Measurements from ENCODE around the gene TTC34. TPM values are rescaled to one million over a fixed set of nuclear protein-coding genes. Genes with fewer than 3 reads are reported as not detected.

TTC34 gene
- total and polyA plus RNA-seq, 7 donors, result 0.01 to 0.15 (median 0.04) TPM

GRCh38 chr1:2624735-2625300 lies 176.7 kb downstream of the TTC34 start:
- H3K4me3 ChIP-seq, result no peak overlapping the region
- TF ChIP-seq CTCF (IDR thresholded peaks at IDR 0.05), result no peak
- WGBS, 3 donors, result 77 to 82% (median 78%) methylated on average over 13 of the region's 13 CpGs
- no peaks in the 10 kb centered on the region for H3K4me1 ChIP-seq
- H3K27ac ChIP-seq, result no peak overlapping the region
- H3K27me3 ChIP-seq (ENCODE audit: insufficient read depth in 3 of 3, low read length in 2 of 3), result peaks cover 0 to 63% (median 8%) of the 10 kb centered on the region in 3 donors
- H3K9me3 ChIP-seq, result no peaks in the 10 kb centered on the region
- intact Hi-C loops (cut with DNase I), result no loop called here
- ATAC-seq, result no peak
- DNase-seq, result no peak
- no peaks in the 10 kb centered on the region for H3K36me3 ChIP-seq (ENCODE audit: insufficient read depth in 1 of 2, low read depth in 1 of 2)

- H3K36me3 ChIP-seq (ENCODE audit: insufficient read depth in 1 of 2, low read depth in 1 of 2), result no peaks in the 10 kb centered on the region
- no peak for TF ChIP-seq CTCF (IDR thresholded peaks at IDR 0.05)
- no peak for ATAC-seq
- intact Hi-C loops (cut with DNase I), result no loop called here
- H3K4me1 ChIP-seq, result no peaks in the 10 kb centered on the region
- no peak overlapping the region for H3K27ac ChIP-seq
- no peak overlapping the region for H3K4me3 ChIP-seq
- no peaks in the 10 kb centered on the region for H3K9me3 ChIP-seq
- DNase-seq, result no peak
- H3K27me3 ChIP-seq (ENCODE audit: insufficient read depth in 3 of 3, low read length in 2 of 3), result peaks cover 0 to 55% (median 4%) of the 10 kb centered on the region in 3 donors
- 75 to 78% (median 78%) methylated on average over 12 of the region's 12 CpGs for WGBS, 3 donors
Observed at GRCh38 chr1:2623571-2624337, 177.7 kb downstream of the TTC34 start.

- WGBS, 3 donors, result 0 to 2% (median 0%) methylated on average over 1 of the region's 1 CpG
- Histone ChIP-seq H3K4me1 (no peaks in the 10 kb centered on the region), H3K27ac (no peak overlapping the region), H3K27me3 (ENCODE audit: insufficient read depth in 3 of 3, low read length in 2 of 3) (peaks cover 0 to 29% (median 0%) of the 10 kb centered on the region in 3 donors), H3K36me3 (ENCODE audit: insufficient read depth in 1 of 2, low read depth in 1 of 2) (no peaks in the 10 kb centered on the region), H3K4me3 (no peak overlapping the region), H3K9me3 (peaks cover 3% of the 10 kb centered on the region)
- intact Hi-C loops (cut with DNase I), result no loop called here
- DNase-seq (no peak), ATAC-seq (no peak)
- TF ChIP-seq CTCF (IDR thresholded peaks at IDR 0.05), result no peak
Observed at GRCh38 chr1:2617971-2618470, 183.5 kb downstream of the TTC34 start.

GRCh38 chr1:2614145-2614544 lies 187.3 kb downstream of the TTC34 start:
- peaks cover 3% of the 10 kb centered on the region for H3K9me3 ChIP-seq
- ATAC-seq, result no peak
- no peaks in the 10 kb centered on the region for H3K4me1 ChIP-seq
- no peaks in the 10 kb centered on the region for H3K36me3 ChIP-seq (ENCODE audit: insufficient read depth in 1 of 2, low read depth in 1 of 2)
- peaks cover 0 to 29% (median 4%) of the 10 kb centered on the region in 3 donors for H3K27me3 ChIP-seq (ENCODE audit: insufficient read depth in 3 of 3, low read length in 2 of 3)
- H3K27ac ChIP-seq, result no peak overlapping the region
- WGBS, 3 donors, result 93 to 99% (median 94%) methylated on average over 2 of the region's 2 CpGs
- H3K4me3 ChIP-seq, result no peak overlapping the region
- TF ChIP-seq CTCF (IDR thresholded peaks at IDR 0.05), result no peak
- intact Hi-C loops (cut with DNase I), result no loop called here
- DNase-seq, result no peak
